Fibroblast of skin of abdomen (primary cell): ENCODE results near the gene ECD. TPM values are rescaled to one million over a fixed set of nuclear protein-coding genes. Genes with fewer than 3 reads are reported as not detected.
A peak's percentile ranks its signal among the peaks of the same experiment; 100 is the strongest.

Source experiments
- DNase-seq: peaks from one replicate; pipeline ENCODE4 v3.0.0-alpha.2; 2013
- polyA plus RNA-seq, 2 experiments: library from polyadenylated mRNA; unstranded; fragments of 120-200 nt; gene quantifications; one replicate each; pipeline ENCODE4 v1.2.1, GENCODE V29; 2013; ENCODE audit not compliant: insufficient read length in 2 of 2

Gene ECD
- polyA plus RNA-seq (2013, experiment 1 of 2; ENCODE audit: insufficient read length) = 25.2 TPM
- 25.5 TPM for polyA plus RNA-seq (2013, experiment 2 of 2; ENCODE audit: insufficient read length)

DNA sequence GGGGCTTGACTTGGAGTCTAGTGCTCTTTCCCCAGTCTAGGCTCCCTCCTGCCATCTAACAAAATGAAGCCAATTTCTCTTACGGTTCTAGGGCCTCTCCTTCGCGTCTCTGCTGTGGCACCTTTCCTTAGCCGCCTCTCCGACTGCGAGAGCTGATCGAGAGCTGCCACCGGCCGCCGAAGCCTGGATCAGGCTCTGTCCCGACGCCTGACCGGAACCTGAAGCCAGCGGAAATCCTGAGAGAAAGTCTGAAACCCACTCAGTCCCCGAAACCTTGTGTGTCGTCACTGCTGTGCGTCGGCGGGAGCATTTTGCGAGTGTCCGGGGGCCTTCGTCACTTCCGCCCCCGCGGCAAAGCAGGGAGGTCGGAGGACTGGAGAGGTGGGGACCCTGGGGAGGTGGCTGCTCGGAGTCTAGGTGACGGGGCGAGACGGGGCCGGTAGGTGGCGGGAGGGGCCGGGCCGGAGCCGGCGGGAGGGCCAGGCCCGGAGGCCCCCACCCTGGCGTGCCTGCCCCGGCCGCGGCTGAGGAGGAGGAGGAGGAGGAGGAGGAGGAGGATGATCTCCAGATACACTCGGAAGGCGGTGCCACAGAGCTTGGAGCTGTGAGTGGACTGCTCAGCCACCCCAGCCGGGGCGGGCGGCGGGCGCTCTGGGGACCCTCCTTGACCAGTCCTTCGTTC, at the start of gene ECD, which contains the start of gene FAM149B1:
Gene ECD (minus strand): TSS at position 226 of the 682 bp plus-strand sequence. CDS start 4,071 bp downstream, outside the sequence.
Gene FAM149B1 (plus strand): TSS at position 337 of the 682 bp plus-strand sequence. CDS start 221 bp downstream, at position 558.
- peak; percentile 94 for DNase-seq

- no peak for DNase-seq
These were observed 47.9 kb upstream of the ECD start for GRCh38 chr10:73215749-73216148.

DNA sequence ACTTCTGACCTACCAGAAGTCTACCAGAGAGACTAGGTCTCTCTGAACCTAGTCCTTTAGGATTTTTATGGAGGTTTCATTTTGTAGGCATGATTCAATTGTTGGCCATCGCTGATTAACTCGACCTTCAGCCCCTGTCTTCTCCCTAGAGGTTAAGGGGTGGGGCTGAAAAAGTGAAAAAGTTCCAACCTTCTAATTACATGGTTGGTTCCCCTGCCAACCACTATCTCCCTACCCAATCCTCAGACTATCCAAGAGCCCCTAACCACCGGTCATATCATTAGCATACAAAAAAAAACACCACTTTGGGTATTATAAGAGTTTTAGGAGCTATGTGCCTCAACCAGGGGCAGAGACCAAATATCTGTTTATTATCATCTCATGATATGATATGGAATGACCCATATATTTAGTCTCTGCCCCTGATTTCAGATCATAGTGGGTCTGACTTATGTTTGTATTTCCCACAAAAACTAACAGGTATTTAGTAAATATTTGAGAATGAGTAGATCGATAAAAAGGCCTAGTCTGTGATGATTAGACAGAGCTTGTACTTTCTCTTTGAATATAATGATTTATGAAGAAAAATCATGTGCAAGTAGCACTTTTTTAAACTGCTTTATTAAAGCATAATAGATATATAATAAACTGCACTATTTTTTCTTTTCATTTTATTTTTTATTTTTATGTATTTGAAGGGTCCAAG, 43.5 kb upstream of the ECD start:
- DNase-seq = no peak

DNA sequence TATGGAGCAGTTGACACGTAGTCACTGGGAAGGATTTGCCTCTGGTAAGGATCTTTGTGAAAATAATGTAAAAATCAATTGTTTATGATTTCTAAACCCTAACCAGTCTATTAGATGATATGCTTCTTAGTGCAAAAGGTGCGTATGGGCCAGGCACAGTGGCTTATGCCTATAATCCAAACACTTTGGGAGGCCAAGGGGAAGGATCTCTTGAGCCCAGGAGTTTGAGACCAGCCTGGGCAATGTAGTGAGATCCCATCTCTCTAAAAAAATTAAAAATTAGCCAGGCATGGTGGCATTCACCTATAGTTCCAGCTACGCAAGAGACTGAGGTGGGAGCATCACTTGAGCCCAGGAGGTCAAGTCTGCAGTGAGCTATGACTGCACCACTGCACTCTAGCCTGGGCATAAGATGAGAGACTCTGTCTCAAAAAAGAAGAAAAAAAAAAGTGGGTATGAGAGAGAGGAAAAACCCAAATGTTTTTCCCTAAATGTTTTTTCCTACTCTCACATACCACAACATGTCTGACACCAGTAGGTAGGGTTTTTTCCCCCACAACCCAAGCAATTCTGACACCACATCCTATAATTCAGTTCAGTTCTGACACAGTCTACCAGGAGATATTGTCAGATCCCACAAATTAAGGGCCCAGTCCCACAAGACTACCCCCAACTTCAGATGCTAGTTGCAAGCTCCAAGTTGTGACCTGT, 42.7 kb upstream of the ECD start:
- DNase-seq = no peak

DNA sequence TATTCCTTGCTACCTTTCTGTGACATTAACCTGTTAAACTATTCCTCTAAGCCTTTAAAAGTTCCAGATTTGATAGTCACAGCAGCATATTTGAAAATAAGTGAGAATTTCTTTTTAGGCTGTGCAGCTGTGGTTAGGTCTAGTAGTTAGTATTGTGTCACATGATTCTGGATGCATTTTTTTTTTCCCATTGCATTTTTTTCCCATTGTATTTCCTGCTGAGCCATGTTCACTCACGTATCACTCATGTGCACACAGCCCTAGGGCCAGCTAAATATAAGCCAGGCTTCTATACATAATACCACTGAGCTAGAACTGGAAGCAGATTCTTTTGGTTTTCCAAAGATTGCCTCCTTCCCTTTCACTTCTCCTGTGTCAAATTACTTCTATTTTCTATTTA, 41.9 kb upstream of the ECD start:
- DNase-seq = peak; percentile 33

DNA sequence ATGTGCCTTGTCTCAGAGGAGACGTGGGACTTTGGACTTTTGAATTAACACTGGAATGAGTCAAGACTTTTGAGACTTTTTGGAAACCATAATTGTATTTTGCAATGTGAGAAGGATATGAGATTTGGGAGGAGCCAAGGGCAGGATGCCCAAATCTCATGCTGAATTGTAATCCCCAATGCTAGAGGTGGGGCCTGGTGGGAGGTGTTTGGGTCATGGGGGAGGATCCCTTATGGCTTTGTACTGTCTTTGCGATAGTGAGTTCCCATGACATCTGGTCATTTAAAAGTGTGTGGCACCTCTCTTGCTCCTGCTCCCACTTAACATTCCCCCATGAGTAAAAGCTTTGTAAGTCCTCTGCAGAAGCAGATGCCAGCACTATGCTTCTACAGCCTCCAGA, 40.1 kb upstream of the ECD start:
- DNase-seq = no peak

DNA sequence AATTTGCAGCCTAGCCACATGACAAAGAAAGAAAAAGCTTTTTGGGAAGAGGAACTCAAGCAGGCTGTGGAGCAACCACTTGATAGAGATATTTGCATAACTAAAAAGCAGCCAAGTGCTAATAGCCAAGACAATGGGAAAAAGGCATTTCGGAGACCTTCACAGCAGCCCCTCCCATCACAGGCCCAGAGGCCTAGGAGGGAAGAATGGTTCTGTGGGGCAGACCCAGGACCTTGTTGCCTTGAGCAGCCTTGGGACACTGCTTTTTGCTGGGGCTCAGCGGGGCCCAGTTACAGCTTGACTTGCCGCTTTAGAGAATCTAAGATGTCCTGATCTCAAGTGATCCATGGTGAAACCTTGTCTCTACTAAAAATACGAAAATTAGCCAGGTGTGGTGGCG, 38.6 kb upstream of the ECD start:
- no peak for DNase-seq

DNA sequence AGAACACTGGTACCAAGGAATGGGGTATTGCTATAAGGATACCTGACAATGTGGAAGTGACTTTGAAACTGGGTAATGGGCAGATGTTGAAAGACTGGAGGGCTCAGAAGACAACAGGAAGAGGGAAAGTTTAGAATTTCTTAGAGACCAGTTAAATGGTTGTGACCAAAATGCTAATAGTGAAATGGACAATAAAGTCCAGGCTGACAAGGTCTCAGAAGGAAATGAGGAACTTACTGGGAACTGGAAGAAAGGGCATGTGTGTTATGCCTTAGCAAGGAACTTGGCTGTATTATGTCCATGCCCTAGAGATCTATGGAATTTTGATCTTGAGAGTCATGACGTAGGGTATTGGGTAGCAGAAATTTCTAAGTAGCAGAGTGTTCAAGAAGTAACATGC, 38.1 kb upstream of the ECD start:
- DNase-seq = no peak

DNA sequence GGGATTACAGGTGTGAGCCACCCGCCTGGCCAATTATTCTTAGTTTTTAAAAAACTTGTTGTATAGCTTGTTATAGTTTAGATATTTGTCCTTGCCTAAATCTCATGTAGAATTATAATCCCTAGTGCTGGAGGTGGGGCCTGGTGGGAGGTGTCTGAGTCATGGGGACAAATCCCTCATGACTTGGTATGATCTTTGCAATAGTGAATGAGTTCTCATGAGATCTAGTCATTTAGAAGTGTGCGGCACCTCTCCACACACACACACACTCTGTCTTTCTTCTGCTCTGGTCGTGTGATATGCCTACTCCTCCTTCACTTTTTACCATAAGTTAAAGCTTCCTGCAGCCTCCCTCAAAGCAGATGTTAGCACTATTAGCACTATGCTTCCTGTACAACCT, 37.3 kb upstream of the ECD start:
- no peak for DNase-seq

DNA sequence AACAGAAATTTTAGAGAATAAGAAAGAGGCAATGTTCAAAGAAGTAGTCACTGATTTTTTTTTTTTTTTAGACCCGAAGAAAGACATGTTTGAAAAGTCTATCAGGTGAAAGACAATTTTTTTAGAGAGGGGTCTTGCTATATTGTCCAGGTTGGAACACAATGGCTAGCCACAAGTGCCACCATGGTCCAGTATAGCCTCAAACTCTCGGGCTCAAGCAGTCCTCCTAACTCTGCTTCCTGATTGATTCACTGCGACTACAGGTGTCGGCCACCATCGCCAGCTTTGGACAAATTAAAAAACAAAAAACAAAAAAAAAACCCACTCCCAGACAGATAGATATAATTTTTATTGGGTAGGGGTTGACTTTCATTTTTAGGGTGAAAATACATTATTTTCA, 22.4 kb upstream of the ECD start:
- DNase-seq = no peak

- DNase-seq = no peak
These were observed 18.5 kb upstream of the ECD start for GRCh38 chr10:73186266-73186665.

DNA sequence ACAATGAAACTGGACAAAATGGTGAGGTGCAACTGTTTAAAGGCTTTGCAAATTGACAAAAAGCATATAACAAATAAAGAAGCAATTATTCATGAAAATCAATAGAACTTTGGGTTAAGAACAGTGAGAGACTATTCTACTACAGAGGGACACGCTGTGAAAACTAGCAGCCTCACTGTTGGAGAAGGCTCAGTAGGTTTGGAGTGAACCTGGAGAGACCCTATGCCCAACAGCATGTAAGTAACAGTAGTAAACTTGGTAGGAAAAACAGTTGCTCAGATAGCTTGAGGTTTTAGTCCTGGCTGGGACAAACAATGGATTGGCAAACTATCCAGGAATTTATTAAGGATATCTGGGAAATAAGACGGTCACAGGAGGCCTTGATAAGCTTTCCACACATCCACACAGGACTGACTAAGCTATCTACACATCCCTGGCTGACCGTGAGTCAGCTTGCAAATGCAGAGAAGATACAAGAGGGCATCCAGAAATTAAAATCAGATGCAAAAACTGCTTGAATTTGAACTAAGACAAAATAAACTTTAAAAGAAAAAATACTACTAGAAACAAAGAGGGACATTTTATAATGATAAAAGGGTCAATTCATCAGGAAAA, 16.0 kb upstream of the ECD start:
- peak; percentile 36 for DNase-seq

DNA sequence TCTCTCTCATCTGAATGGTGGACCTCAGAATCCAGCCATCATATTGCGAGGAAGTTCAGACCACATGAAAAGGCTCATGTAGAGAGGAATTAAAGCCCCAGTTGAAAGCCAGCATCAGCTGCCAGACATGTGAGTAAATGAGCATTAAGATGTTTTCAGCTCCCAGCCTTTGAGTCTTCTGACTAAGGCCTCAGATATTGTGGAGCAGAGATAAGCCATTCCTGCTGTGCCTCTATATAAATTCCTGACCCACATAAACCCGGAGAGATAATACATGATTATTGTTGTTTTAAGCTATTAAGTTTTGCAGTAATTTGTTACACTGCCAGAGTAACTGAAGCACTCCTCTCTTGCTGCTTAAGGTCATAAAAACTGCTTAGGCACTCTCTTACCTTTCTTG, 14.8 kb upstream of the ECD start:
- DNase-seq = peak; percentile 40

- no peak for DNase-seq
These were observed 6.5 kb upstream of the ECD start for GRCh38 chr10:73174148-73174925.

- no peak for DNase-seq
These were observed 5.1 kb upstream of the ECD start for GRCh38 chr10:73172867-73173266.

GRCh38 chr10:73169320-73169719, 1.5 kb upstream of the ECD start:
- DNase-seq = no peak

DNA sequence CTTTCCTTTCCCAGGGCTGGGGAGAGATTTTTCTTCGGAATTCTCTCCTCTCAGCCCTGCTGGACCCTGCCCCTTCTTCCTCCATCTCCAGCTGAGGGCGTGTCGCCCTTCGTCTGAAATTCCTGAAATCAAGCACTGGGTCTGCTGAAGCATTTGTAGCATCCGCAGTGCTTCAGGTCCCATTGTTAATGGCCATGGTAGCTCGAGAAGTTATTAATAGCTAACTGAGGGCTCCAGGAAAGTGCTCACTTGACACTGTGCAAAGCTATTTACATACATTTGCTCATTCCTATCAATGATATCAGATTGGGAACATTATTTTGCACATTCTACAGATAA, 626 bp upstream of the ECD start:
- DNase-seq = no peak

- no peak for DNase-seq
These were observed 388 bp downstream of the ECD start for GRCh38 chr10:73167458-73167782.

GRCh38 chr10:73166972-73167371, 836 bp downstream of the ECD start:
- no peak for DNase-seq

DNA sequence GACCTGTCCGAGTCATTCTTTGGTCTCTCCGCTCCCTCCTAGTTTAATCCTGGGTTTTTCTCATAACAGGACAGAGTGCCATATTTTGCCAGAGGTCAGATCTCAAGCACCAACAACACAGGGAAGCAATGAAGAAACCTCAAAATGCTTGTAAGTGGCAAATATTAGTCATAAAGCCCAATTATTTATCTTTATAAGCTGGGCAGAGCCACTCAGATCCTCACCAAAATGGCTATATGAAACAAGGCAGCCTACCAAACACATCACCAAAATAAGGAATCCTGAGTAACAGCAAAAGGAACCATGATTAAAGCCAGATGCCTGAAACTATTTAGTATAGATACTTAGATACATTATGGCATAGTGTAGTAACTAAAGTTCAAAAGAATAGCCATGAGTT, 4.7 kb downstream of the ECD start:
- peak; percentile 23 for DNase-seq

DNA sequence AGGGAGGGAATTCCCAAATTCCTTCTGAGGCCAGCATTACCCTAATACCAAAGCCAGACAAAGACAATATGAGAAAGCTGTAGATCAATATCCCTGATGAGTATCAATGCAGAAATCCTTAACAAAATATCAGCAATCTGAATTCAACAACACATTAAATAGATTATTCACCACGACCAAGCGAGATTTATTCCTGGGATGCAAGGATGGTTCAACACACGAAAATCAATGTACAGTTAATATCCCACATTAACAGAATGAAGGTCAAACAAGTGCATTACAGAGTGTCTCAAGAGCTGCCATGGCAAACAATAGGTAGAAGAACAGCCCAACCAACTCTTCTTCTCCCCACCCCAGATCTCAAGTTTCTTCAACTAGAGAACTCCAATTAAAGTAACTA, 6.1 kb downstream of the ECD start:
- no peak for DNase-seq

GRCh38 chr10:73161079-73161478, 6.7 kb downstream of the ECD start:
- DNase-seq = no peak
